Small intestine (tissue), 7 donors: ENCODE data around the gene CDKAL1. TPM values are rescaled to one million over a fixed set of nuclear protein-coding genes. Genes with fewer than 3 reads are reported as not detected.
A peak's percentile ranks its signal among the peaks of the same experiment; 100 is the strongest.

ENCODE experiments used
- DNase-seq, 2 donors: peaks; one replicate each; pipeline versions ENCODE4 v3.0.0 to v3.0.0-alpha.2; 2013
- FAIRE-seq: peaks from 2 replicates; lab custom pipeline; 2012; peaks lifted over from hg19 to GRCh38; lab: Jason Lieb, UNC
- H3K27ac ChIP-seq, 3 donors: one replicate each; pipeline ENCODE4 v1.5.1; 2013; ENCODE audit warnings: low read length in 2 of 3, mild to moderate bottlenecking in 2 of 3, control low read depth in 1 of 3, inconsistent platforms in 1 of 3, low read depth in 1 of 3, moderate library complexity in 1 of 3
- H3K27me3 ChIP-seq, 3 donors: one replicate each; pipeline ENCODE4 v1.6.1; 2013; ENCODE audit warnings: low read length in 3 of 3, inconsistent platforms in 1 of 3; ENCODE audit not compliant: control insufficient read depth in 3 of 3, insufficient read depth in 3 of 3
- H3K36me3 ChIP-seq, 3 donors: one replicate each; pipeline ENCODE4 v1.6.1; 2013; ENCODE audit warnings: low read length in 3 of 3, inconsistent platforms in 1 of 3, low read depth in 1 of 3, mild to moderate bottlenecking in 1 of 3, moderate library complexity in 1 of 3; ENCODE audit not compliant: control insufficient read depth in 3 of 3, insufficient read depth in 2 of 3
- H3K4me1 ChIP-seq, 3 donors: one replicate each; pipeline ENCODE4 v1.6.1; 2013; ENCODE audit warnings: low read length in 2 of 3, inconsistent platforms in 1 of 3, low read depth in 1 of 3, mild to moderate bottlenecking in 1 of 3, moderate library complexity in 1 of 3; ENCODE audit not compliant: control insufficient read depth in 3 of 3, insufficient read depth in 2 of 3
- H3K4me3 ChIP-seq, 3 donors: one replicate each; pipeline ENCODE4 v1.5.1; 2013; ENCODE audit warnings: low read length in 3 of 3, control low read depth in 1 of 3, inconsistent platforms in 1 of 3, low read depth in 1 of 3, mild to moderate bottlenecking in 1 of 3, moderate library complexity in 1 of 3
- H3K9me3 ChIP-seq, 2 donors: one replicate each; pipeline ENCODE4 v1.6.1; 2013; ENCODE audit warnings: low read depth in 1 of 2, low read length in 1 of 2; ENCODE audit not compliant: control insufficient read depth in 2 of 2, insufficient read depth in 1 of 2
- WGBS, 3 donors: extraction: QIAGEN DNeasy Blood & Tissue Kit; methylation state at CpG; one replicate each; pipeline ENCODE4 v1.1.7; 2013; 5-methylcytosine and 5-hydroxymethylcytosine counted together
- polyA plus RNA-seq, 4 donors: library from polyadenylated mRNA; stranded (reverse) in 3 of 4; unstranded in 1 of 4; fragments of 200-250 nt in 3 of 4; fragments of 120-200 nt in 1 of 4; gene quantifications; one replicate each; pipeline versions ENCODE4 v1.2.1 to v1.2.3, GENCODE V29; 2013
- donor health status: healthy with polysubstance abuse.
- donor health status: control.
- donor health status: control.
- donor health status: Bipolar disorder and iron deficiency.
- donor health status: healthy.

Gene CDKAL1
- polyA plus RNA-seq, 4 donors: 2.4 to 10.5 (median 4.1) TPM

DNA sequence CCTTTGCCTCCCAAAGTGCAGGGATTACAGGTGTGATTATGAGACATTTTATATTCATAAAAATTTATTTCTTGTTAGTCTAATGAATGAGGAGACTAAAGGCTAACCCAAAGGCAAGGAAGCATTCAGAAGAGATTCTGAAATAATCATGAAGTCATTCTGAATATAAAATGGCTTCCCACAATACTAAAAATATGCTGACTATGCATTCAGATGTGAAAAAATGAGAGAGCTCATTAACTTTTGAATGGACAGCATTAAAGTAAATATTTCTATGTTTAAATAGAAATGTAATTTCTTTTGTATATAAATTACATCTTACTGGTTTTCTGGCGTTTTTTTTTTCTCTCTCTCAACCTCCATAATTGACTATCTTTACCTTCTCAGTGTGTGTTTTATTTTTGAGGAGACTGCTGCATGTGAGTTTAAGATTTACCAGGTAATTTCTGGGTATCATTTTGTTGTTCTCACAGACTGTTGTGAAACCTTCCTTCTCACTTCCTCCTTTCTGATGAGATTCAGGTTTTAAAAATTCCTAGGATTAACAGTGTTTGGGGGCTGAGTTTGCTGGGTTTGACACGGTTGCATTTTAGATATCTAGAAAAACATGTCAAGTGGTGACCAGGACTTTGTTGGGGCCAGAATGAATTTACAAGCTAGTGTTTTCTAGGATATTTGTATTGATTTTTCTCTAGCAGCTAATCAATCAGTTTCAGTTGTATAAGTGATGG, 316.6 kb downstream of the CDKAL1 start:
- no peak for FAIRE-seq
- Histone ChIP-seq H3K36me3 (no peaks in the 10 kb centered on the region), H3K27ac (no peak overlapping the region)

DNA sequence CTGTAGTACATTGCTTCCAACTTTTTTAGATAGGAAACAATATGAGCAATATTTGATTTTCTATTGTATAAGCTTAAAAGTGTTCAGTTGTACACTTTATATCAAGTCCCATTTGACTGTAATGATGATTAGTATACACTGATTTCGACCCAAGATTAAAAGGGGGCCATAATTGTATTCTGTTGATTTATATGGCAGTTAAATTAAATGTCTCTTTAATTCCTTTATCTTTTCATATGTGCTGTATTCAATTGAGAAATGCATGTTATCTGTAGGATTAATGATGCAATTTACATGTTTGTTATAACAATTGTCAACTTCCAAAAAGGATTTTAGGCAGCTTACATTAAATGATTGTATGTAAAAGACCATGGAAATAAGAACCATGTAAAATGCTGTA, 317.5 kb downstream of the CDKAL1 start:
- Histone ChIP-seq H3K27ac (no peak overlapping the region), H3K36me3 (no peaks in the 10 kb centered on the region), H3K9me3 (no peaks in the 10 kb centered on the region), H3K4me3 (no peak overlapping the region), H3K4me1 (peaks cover 0 to 3% (median 0%) of the 10 kb centered on the region in 3 donors), H3K27me3 (no peaks in the 10 kb centered on the region)
- DNase-seq (no peak), FAIRE-seq (no peak)
- WGBS, 3 donors: 67 to 89% (median 82%) methylated on average over 1 of the region's 1 CpG

More for the DNA sequence above, 316.6 kb downstream of the CDKAL1 start:
- Histone ChIP-seq H3K4me1 (peaks cover 0 to 3% (median 0%) of the 10 kb centered on the region in 3 donors), H3K9me3 (no peaks in the 10 kb centered on the region), H3K27me3 (no peaks in the 10 kb centered on the region), H3K4me3 (no peak overlapping the region)
- WGBS, 3 donors: 73 to 95% (median 85%) methylated on average over 2 of the region's 2 CpGs
- no peak for DNase-seq

DNA sequence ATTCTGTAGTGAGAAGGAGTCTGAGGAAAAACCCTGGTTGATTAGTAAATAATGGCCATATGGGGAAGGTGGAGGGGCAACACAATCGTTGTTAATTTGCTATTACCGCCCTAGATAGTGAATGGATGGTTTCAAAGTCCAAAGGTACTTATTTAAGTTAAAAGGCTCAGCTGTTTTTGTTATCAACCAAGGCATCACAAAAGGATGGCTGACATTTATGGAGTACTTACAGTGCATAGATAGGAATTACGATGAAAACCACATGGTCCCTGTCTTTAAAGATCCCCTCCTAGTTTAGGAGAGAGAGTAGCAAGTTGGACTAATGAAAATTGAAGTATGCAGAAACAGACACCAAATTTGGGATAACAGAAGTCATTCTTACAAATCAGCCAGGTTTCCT, 319.6 kb downstream of the CDKAL1 start:
- Histone ChIP-seq H3K27ac (no peak overlapping the region), H3K36me3 (no peaks in the 10 kb centered on the region), H3K4me3 (no peak overlapping the region), H3K27me3 (no peaks in the 10 kb centered on the region), H3K9me3 (no peaks in the 10 kb centered on the region), H3K4me1 (no peaks in the 10 kb centered on the region)
- DNase-seq (peak in 1 of 2 donors; percentile 3), FAIRE-seq (no peak)
- WGBS, 3 donors: 11 to 60% (median 36%) methylated on average over 3 of the region's 3 CpGs

DNA sequence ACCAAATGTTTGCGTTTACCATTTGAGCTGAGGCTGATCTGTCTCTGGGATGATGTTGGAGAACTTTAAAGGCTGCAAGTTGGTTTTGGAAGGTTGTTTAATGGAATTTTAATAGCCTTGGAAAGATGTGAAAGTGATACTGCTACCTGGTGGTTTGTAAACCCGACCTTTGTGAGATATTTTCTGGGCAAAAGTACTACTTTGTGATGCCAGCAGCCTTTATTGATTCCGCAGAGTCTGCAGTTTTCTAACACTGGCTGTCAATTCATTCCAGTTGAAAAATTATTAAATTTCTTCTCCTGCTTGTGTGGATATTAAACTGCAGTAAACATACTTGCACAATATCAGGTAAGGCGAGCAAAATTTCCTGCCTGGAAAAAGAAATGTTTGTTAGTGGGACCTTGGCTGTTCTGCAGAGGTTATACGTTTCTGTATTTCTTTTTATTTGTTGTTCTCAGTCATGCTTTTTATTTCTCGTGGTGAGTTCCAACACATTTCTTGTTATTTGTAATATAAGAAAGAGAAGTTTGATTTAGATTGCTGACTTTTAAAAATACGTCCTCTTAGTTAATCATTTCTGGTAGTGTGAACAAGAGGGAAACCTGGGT, 322.5 kb downstream of the CDKAL1 start:
- no peaks in the 10 kb centered on the region for H3K36me3 ChIP-seq
- no peak overlapping the region for H3K27ac ChIP-seq
- WGBS, 3 donors: 78 to 86% (median 84%) methylated on average over 7 of the region's 7 CpGs
- no peaks in the 10 kb centered on the region for H3K9me3 ChIP-seq
- no peaks in the 10 kb centered on the region for H3K4me1 ChIP-seq
- H3K27me3 ChIP-seq: no peaks in the 10 kb centered on the region
- DNase-seq: no peak
- no peak for FAIRE-seq
- H3K4me3 ChIP-seq: no peak overlapping the region

DNA sequence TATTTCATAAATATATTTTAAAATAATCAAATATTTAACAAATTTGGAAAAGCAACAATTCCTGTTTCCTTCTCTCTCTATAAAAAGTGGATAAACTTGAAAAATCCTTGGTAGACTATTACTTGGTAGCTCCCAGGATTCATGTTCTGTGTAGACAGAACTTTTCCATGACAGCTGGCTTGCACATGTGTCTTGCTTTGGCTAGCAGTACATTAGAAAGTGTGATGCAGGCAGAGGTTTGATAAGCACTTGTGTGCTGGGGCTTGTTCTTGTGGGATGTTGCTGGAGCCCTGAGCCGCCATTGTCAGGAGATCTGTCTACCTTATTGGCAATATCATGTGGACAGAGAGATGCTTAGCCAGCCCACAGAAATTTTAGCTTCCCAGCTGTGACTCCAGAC, 327.2 kb downstream of the CDKAL1 start:
- 95 to 97% (median 97%) methylated on average over 1 of the region's 1 CpG for WGBS, 3 donors
- Histone ChIP-seq H3K27ac (no peak overlapping the region), H3K36me3 (no peaks in the 10 kb centered on the region), H3K9me3 (no peaks in the 10 kb centered on the region), H3K27me3 (no peaks in the 10 kb centered on the region), H3K4me1 (no peaks in the 10 kb centered on the region), H3K4me3 (no peak overlapping the region)
- DNase-seq: no peak
- FAIRE-seq: peak; percentile 26

DNA sequence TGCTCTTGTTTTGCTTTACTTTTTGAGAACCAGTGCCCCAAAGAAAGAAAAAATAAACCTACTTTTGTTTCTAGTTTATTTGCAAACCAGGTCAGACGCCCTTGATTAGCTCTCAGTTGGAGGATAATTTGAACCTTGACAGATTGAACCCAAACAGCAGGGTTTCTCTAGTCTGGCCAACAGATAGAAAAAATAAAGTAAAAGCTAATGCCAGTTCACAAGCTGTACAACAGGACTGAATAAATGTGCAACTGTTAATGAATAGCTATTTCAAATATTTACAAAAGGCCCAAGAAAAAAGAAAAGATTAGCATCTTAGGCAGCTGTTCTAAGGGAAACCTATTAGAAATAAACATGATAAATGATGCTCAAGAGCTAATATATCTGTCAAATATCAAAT, 331.8 kb downstream of the CDKAL1 start:
- FAIRE-seq (no peak), DNase-seq (no peak)
- Histone ChIP-seq H3K4me1 (no peaks in the 10 kb centered on the region), H3K27ac (no peak overlapping the region), H3K4me3 (no peak overlapping the region), H3K36me3 (no peaks in the 10 kb centered on the region), H3K9me3 (no peaks in the 10 kb centered on the region), H3K27me3 (no peaks in the 10 kb centered on the region)
- WGBS, 3 donors: 58 to 85% (median 69%) methylated on average over 1 of the region's 1 CpG

DNA sequence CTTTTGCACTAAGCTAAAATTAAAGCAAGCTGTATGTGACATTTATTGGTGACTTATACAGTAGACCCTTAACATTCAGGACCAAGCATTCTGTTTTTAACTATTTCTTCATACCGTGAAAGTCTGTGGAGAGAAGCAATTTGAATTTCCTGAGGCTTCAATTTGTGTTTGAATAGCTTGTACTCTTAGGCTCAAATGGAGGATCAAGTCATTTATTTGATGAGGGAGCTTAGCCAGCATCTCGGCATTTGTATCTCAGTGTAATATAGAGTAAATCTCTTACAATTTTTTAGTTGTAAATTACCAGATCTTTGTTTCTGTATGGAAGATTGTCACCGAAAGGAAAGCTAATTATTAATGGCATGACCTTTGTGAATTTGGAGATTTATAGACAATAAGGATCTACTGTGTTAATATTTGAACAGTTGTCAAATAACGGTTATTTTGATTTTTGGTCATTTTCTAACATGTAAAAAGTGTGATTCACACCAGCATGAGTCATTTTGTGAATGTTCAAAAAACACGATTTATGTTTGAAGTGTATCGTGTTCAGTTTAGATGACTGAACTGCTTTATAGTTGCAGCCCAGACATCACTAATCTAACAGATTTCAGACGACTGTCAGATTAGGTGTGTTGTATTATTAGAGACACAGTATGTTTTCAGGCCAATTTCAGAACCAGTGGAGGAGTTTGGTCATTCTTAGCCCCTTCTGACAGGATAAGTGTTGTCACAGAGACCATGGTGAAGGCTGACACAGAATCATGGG, 332.9 kb downstream of the CDKAL1 start:
- no peaks in the 10 kb centered on the region for H3K4me1 ChIP-seq
- no peaks in the 10 kb centered on the region for H3K9me3 ChIP-seq
- no peaks in the 10 kb centered on the region for H3K27me3 ChIP-seq
- DNase-seq: no peak
- no peaks in the 10 kb centered on the region for H3K36me3 ChIP-seq
- H3K27ac ChIP-seq: no peak overlapping the region
- H3K4me3 ChIP-seq: no peak overlapping the region
- WGBS, 3 donors: 77 to 85% (median 79%) methylated on average over 7 of the region's 7 CpGs
- FAIRE-seq: no peak

DNA sequence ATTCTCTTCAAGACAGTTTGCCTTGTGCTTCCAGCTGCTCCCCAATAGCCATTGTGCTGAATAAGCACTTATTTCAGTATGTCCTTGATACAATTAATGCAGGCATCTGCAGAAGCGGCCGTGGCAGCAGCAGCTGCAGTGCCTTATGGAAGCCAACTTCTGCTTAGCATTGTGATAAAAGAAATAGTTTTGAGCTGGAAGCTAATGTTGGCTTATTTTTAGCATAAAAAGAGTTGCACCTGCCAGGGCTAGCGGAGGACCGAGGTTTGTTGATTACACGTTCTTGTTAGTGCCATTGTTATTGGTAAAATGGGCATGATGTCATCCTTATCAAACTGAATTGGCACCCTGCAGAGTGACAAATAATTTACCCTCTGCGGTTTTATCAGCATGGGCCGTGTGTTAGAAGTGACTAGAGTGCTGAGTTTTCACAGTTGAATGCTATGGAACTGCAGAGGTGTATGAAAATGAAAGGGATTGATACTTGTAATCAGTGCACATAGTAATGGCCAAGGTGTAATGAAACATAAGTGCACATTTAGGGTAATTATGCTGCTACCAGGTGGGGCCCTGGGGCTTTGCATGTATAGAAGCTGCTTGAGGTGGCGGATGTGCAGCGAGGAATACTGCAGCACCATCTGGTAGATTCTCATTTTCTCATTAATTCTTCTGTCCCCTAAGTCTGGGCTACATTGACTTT, 334.3 kb downstream of the CDKAL1 start:
- WGBS, 3 donors: 41 to 75% (median 53%) methylated on average over 9 of the region's 9 CpGs
- FAIRE-seq (no peak), DNase-seq (no peak)
- Histone ChIP-seq H3K4me1 (no peaks in the 10 kb centered on the region), H3K4me3 (no peak overlapping the region), H3K9me3 (no peaks in the 10 kb centered on the region), H3K27ac (no peak overlapping the region), H3K36me3 (no peaks in the 10 kb centered on the region), H3K27me3 (no peaks in the 10 kb centered on the region)
